HG03460 (cell line): ENCODE measurements around the gene LRGUK.
"Not testable (repeated sequence)": the region's sequence is repeated elsewhere in the genome, so short reads cannot be mapped to it uniquely, and the experiment has no call there.

Experiments used
- ATAC-seq: cut with Tn5 transposase; IDR thresholded peaks from one replicate; pipeline ENCODE4 v1.9.1; 2021; ENCODE audit not compliant: unreplicated experiment

The LRGUK gene

GRCh38 chr7:134186027-134186426 lies 58.9 kb downstream of the LRGUK start:
- no peak for ATAC-seq

- ATAC-seq = no peak
These were observed 59.7 kb downstream of the LRGUK start for GRCh38 chr7:134186801-134187200.

GRCh38 chr7:134187893-134188292 lies 60.8 kb downstream of the LRGUK start:
- no peak for ATAC-seq

GRCh38 chr7:134188311-134188710 lies 61.2 kb downstream of the LRGUK start:
- ATAC-seq = no peak

GRCh38 chr7:134189559-134189958 lies 62.4 kb downstream of the LRGUK start:
- no peak for ATAC-seq

- ATAC-seq = no peak
These were observed 64.7 kb downstream of the LRGUK start for GRCh38 chr7:134191876-134192275.

GRCh38 chr7:134193240-134193639 lies 66.1 kb downstream of the LRGUK start:
- no peak for ATAC-seq

- no peak for ATAC-seq
These were observed 68.1 kb downstream of the LRGUK start for GRCh38 chr7:134195252-134195651.

- ATAC-seq = no peak
These were observed 69.3 kb downstream of the LRGUK start for GRCh38 chr7:134196439-134196838.

GRCh38 chr7:134197345-134197744 lies 70.2 kb downstream of the LRGUK start:
- ATAC-seq = no peak

- no peak for ATAC-seq
These were observed 73.8 kb downstream of the LRGUK start for GRCh38 chr7:134200970-134201369.

- ATAC-seq = no peak
These were observed 74.6 kb downstream of the LRGUK start for GRCh38 chr7:134201569-134202261.

- no peak for ATAC-seq
These were observed 76.2 kb downstream of the LRGUK start for GRCh38 chr7:134203186-134203889.

- no peak for ATAC-seq
These were observed 82.3 kb downstream of the LRGUK start for GRCh38 chr7:134209322-134210015.

- ATAC-seq = no peak
These were observed 83.1 kb downstream of the LRGUK start for GRCh38 chr7:134210227-134210626.

- ATAC-seq = no peak
These were observed 84.0 kb downstream of the LRGUK start for GRCh38 chr7:134210976-134211663.

- no peak for ATAC-seq
These were observed 84.7 kb downstream of the LRGUK start for GRCh38 chr7:134211817-134212216.

GRCh38 chr7:134212576-134213546 lies 85.7 kb downstream of the LRGUK start:
- no peak for ATAC-seq

GRCh38 chr7:134220236-134220635 lies 93.1 kb downstream of the LRGUK start:
- ATAC-seq = no peak

GRCh38 chr7:134231296-134231695 lies 104.2 kb downstream of the LRGUK start:
- ATAC-seq = not testable (repeated sequence)
